ENCODE measurements around the gene CEP85. TPM values are rescaled to one million over a fixed set of nuclear protein-coding genes. Genes with fewer than 3 reads are reported as not detected.

CEP85 gene
- total RNA-seq, 2 experiments from 2014 or later: 35.5 to 37.7 TPM

DNA sequence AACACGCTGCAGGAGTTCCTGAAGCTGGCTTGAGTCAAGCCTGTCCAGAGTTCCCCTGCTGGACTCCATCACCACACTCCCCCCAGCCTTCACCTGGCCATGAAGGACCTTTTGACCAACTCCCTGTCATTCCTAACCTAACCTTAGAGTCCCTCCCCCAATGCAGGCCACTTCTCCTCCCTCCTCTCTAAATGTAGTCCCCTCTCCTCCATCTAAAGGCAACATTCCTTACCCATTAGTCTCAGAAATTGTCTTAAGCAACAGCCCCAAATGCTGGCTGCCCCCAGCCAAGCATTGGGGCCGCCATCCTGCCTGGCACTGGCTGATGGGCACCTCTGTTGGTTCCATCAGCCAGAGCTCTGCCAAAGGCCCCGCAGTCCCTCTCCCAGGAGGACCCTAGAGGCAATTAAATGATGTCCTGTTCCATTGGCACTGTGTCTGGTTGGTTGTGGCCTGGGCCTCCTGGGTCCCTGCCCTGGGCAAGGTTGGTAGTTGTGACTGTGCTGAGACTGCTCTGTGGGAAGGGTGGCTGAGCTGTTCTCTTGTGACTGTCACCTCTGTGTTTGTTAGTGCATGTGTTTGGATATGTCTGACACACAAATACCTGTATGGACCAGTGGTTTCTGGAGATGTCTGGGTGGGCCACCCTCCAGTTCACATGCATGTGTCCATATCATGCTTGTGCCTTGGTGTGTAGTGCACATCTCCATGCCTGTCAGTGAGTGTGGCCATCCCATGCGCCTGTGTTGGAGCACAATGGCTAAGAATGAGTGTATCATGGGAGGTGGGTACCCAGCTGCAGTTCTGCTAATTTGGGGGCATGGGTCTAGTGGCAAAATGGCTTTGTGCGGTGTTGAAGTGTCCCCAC is 47.3 kb downstream of the CEP85 start:
- Mint-ChIP-seq H3K36me3 (ENCODE audit: low read depth) (peaks cover 86% of the 10 kb centered on the region), H3K27ac (peak overlapping the region; percentile 98), H3K9me3 (no peaks in the 10 kb centered on the region), H3K4me3 (peak overlapping the region; percentile 81), H3K27me3 (no peaks in the 10 kb centered on the region), H3K4me1 (peaks cover 88% of the 10 kb centered on the region)
- DNase-seq: peak; percentile 26
- ChIA-PET POLR2A (interaction anchor here (0.7 to 19.9 kb wide), 8 partner anchors 6 to 110 kb away, joined by 3 to 1302 read pairs (median 10); partner anchors contain the start of genes CD52, CEP85 and UBXN11), CTCF (interaction anchor here (0.6 to 17.9 kb wide), 6 partner anchors 33 to 136 kb away, joined by 3 to 883 read pairs (median 4); partner anchors contain the start of genes CD52 and UBXN11)

DNA sequence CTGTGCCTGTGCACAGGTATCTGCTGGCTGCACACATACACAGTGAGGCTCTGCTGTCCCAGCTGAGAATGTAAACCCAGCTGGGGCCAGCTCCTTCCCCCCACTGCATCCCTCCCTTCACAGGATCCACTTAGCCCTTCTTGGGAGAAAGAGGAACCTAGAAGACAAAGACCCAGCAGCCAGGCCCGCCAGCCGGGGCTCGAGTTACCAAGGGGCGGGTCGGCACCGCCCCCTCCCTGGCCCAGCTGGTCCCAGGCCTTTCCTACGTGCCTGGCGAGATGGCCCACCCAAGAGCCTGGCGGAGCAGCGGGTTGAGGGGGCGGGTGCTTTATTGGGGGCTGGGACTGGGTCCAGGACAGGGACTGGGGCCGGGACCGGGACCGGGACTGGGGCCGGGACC is 48.0 kb downstream of the CEP85 start:
- no peaks in the 10 kb centered on the region for H3K27me3 Mint-ChIP-seq
- H3K27ac Mint-ChIP-seq: peak overlapping the region; percentile 98
- CTCF ChIA-PET: interaction anchor here (0.8 to 17.9 kb wide), 3 partner anchors 33 to 109 kb away, joined by 3 to 883 read pairs (median 4); partner anchors contain the start of genes CD52 and UBXN11
- peak overlapping the region; percentile 81 for H3K4me3 Mint-ChIP-seq
- no peaks in the 10 kb centered on the region for H3K9me3 Mint-ChIP-seq
- peaks cover 80% of the 10 kb centered on the region for H3K36me3 Mint-ChIP-seq (ENCODE audit: low read depth)
- no peak for DNase-seq
- POLR2A ChIA-PET: interaction anchor here (0.7 to 19.9 kb wide), 4 partner anchors 5 to 81 kb away, joined by 3 to 1302 read pairs (median 74); partner anchors contain the start of genes CD52 and UBXN11
- H3K4me1 Mint-ChIP-seq: peaks cover 88% of the 10 kb centered on the region

DNA sequence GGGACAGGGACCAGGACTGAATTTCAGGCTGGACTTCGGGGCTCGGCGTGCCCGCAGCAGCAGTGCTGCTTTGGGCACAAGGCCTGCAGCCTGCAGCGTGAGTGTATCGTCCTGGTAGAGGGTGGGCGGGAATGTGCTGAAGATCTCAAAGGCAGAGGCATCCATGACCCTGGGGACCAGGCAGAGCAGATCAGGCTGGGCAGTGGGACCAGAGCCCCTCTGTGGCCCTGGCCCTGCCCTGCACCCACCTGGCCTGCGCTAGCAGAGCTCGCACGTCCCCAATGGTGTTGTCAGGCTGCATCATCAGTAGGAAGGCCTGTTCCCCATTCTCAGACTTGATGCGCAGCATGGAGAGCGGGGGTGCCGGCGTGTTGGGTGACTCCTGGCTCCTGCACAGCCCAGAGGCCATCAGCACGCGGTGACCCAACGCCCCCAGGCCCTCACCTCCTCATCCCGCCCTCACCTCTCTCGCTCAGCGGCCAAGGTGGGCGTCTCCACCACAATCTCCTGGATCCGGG is 48.5 kb downstream of the CEP85 start:
- ChIA-PET POLR2A (interaction anchor here (19.9 kb wide), 1 partner anchor 28 kb away, joined by 1302 read pairs; the partner anchor contains the start of genes CD52 and UBXN11), CTCF (interaction anchor here (17.9 kb wide), 1 partner anchor 32 kb away, joined by 883 read pairs; the partner anchor contains the start of genes CD52 and UBXN11)
- H3K27me3 Mint-ChIP-seq: no peaks in the 10 kb centered on the region
- peaks cover 77% of the 10 kb centered on the region for H3K36me3 Mint-ChIP-seq (ENCODE audit: low read depth)
- DNase-seq: no peak
- peak overlapping the region; percentile 98 for H3K27ac Mint-ChIP-seq
- H3K4me3 Mint-ChIP-seq: peak overlapping the region; percentile 82
- no peaks in the 10 kb centered on the region for H3K9me3 Mint-ChIP-seq
- peaks cover 88% of the 10 kb centered on the region for H3K4me1 Mint-ChIP-seq

DNA sequence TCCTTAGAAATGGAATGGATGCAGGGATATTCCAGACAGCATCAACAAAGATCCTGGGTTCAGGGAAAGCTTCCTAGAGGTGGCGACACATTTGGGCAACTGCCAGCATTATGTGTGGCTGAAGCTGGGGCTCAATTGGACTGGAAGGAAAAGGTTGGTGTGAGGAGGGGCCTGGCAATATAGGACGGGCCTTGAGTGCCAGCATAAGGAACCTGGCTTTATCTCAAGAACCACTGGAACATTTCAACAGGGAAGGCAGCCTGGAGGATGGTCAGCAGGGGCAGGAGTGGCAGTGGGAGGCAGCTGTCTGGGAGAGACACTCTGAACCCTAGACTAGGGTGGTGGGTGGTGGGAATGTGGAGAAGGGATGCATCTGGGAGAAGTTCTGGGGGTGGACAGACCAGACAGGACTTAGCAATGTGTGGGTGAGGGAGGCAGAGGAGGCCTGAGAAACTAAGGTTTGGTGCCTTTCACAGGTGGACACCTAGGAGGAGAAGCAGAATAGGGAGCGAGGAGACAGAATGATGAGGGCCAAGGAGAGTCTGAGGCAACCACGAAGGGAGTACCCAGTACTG is 49.4 kb downstream of the CEP85 start:
- H3K4me3 Mint-ChIP-seq: peak overlapping the region; percentile 82
- peaks cover 88% of the 10 kb centered on the region for H3K4me1 Mint-ChIP-seq
- H3K27ac Mint-ChIP-seq: peak overlapping the region; percentile 98
- POLR2A ChIA-PET: interaction anchor here (1.2 to 19.9 kb wide), 7 partner anchors 27 to 188 kb away, joined by 4 to 1302 read pairs (median 9); partner anchors contain the start of genes CD52, CEP85, HMGN2 and UBXN11
- peaks cover 68% of the 10 kb centered on the region for H3K36me3 Mint-ChIP-seq (ENCODE audit: low read depth)
- DNase-seq: no peak
- H3K9me3 Mint-ChIP-seq: no peaks in the 10 kb centered on the region
- no peaks in the 10 kb centered on the region for H3K27me3 Mint-ChIP-seq
- CTCF ChIA-PET: interaction anchor here (3.1 to 17.9 kb wide), 4 partner anchors 31 to 133 kb away, joined by 19 to 883 read pairs (median 48); partner anchors contain the start of genes CD52, CEP85 and UBXN11

DNA sequence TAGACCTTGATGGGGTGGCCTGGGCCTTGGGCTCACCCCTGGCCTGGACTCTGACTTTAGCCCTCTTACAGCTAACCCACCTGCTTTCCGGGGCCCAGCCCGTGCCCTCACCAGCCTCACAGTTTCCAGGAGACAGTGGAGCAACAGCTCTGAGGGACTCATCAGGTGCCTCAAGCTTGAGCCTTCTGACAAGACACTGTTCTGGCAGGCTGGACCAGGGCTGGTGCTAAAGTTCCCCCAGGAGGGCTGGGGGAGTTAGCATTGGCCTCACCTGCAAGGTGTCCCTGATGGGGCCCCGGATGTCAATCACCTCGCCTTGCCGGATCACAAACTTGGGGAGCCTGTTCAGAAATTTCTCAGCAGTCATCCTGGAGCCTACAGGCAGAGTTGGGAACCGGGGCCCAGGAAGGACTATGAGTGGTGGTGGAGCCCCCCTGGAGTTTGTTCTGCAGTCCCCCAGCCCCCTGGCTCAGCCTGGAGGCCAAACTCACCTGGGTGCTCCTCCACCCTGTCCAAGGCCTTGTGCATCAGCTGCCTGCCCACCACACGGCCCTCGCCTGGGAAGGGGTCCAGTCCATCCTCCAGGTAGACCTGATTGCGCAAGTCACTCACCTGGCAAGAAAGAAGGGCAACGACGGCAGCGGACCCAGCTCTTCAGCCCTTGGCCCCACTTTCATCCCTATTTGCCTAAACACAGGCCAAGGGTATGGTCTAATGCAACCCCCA is 50.0 kb downstream of the CEP85 start:
- CTCF ChIA-PET: interaction anchor here (0.6 to 17.9 kb wide), 31 partner anchors 8 to 258 kb away, joined by 3 to 883 read pairs (median 6); partner anchors contain the start of genes CD52, CEP85, DHDDS and UBXN11
- Mint-ChIP-seq H3K27ac (peak overlapping the region; percentile 98), H3K36me3 (ENCODE audit: low read depth) (peaks cover 61% of the 10 kb centered on the region), H3K4me3 (peak overlapping the region; percentile 82), H3K4me1 (peaks cover 88% of the 10 kb centered on the region), H3K27me3 (no peaks in the 10 kb centered on the region), H3K9me3 (no peaks in the 10 kb centered on the region)
- peak; percentile 29 for DNase-seq
- POLR2A ChIA-PET: interaction anchor here (1.1 to 19.9 kb wide), 16 partner anchors 6 to 188 kb away, joined by 3 to 1302 read pairs (median 9); partner anchors contain the start of genes CD52, CEP85, HMGN2 and SH3BGRL3

DNA sequence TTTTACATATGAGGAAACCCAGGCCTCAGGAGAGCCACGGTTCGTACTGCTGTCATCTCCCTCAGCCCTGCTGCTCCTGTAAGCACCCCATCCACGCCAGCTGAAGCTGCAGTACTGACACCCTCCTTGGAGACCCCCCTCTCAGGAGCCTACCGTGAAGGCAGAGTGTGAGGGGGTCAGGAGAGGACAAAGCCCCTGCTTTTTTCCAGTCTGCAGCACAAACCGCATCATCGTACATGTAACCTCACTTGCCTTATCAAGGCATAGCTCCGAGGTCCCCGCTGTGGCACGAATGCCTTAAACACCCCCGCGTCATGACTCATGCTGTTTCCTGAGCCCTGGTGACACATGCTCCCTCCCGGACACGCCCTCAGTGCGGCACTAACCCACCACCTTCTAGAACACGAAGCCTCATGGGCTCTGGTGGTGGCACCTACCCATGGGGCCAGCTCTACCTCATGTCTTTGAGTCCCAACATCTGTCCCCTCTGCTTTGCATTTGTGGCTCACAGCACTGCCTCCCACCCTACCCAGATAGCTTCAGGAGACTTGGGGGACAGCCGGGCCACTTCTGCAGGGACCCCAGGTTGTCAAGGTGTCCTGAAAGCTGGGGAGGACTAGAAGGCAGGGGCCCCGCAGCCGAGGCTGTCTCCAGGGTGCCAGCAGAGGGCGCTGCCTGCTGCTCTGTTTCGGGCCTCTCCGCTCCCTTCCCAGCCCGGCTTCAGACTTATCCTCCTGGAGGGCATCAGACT is 50.8 kb downstream of the CEP85 start:
- H3K36me3 Mint-ChIP-seq (ENCODE audit: low read depth): peaks cover 54% of the 10 kb centered on the region
- DNase-seq: peak; percentile 97
- ChIA-PET POLR2A (interaction anchor here (0.8 to 19.9 kb wide), 23 partner anchors 7 to 187 kb away, joined by 3 to 1302 read pairs (median 6); partner anchors contain the start of genes CD52, CEP85, DHDDS and HMGN2), CTCF (interaction anchor here (0.6 to 17.9 kb wide), 35 partner anchors 9 to 257 kb away, joined by 3 to 883 read pairs (median 6); partner anchors contain the start of genes CD52, CEP85, DHDDS and UBXN11)
- H3K27me3 Mint-ChIP-seq: no peaks in the 10 kb centered on the region
- no peaks in the 10 kb centered on the region for H3K9me3 Mint-ChIP-seq
- H3K4me1 Mint-ChIP-seq: peaks cover 91% of the 10 kb centered on the region
- H3K27ac Mint-ChIP-seq: peak overlapping the region; percentile 98
- H3K4me3 Mint-ChIP-seq: peak overlapping the region; percentile 82

DNA sequence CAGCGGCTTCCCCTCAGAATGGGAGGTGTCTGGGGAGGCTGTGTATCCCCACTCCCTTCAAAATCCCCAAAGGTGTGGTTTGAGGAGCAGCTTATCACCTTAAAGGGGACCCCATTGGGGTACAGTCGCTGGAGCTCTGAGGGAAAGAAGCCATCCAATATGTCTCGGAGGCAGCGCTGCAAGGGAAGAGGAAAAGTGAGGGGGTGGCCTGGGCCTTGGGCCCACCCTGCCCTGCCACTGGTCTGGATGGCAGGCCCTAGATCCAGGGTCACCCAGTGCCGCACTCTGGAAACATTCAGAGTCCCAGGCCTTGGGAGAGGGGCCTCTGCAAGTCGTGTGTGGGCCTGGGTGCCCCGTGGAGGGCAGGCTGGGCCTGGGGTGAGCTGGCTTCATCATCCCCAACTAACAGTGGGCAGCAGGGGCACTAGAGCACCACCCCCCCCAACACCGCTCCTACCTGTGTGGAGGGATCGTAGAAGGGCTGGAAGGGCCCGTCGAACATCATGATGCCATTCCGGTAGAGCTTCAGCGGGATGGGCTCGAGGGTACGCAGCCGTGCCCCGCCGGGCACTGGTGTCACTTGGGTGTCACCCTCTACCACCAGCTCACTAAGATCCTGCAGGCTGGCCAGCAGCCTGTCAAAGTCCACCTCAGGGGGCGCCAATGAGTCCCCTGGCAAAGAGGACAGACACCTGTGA is 51.5 kb downstream of the CEP85 start:
- no peaks in the 10 kb centered on the region for H3K9me3 Mint-ChIP-seq
- POLR2A ChIA-PET: interaction anchor here (0.6 to 19.9 kb wide), 23 partner anchors 8 to 253 kb away, joined by 3 to 1302 read pairs (median 5); partner anchors contain the start of genes CD52, DHDDS, HMGN2 and PDIK1L
- CTCF ChIA-PET: interaction anchor here (0.6 to 17.9 kb wide), 27 partner anchors 10 to 257 kb away, joined by 3 to 883 read pairs (median 8); partner anchors contain the start of genes CD52, CEP85, UBXN11 and ZNF593
- peak; percentile 58 for DNase-seq
- no peak overlapping the region for H3K4me3 Mint-ChIP-seq
- peaks cover 49% of the 10 kb centered on the region for H3K36me3 Mint-ChIP-seq (ENCODE audit: low read depth)
- H3K27me3 Mint-ChIP-seq: no peaks in the 10 kb centered on the region
- peak overlapping the region; percentile 98 for H3K27ac Mint-ChIP-seq
- peaks cover 96% of the 10 kb centered on the region for H3K4me1 Mint-ChIP-seq

DNA sequence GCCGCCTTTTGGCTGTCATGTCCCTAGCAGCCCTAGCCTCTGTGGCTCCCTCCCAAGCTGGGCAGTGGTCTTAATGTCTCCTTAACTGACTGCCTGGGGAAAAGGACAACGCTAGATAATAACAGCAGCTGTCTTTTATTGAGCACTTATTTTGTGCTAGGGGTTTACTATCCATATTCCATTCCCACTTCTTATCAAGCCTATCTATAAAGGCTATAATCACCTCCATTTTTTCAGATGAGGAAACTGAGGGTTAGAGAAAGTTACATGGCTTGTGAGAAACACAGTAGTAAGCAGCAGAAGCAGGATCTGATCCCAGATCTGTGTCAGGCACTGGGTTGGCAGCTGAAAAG is 52.0 kb downstream of the CEP85 start:
- no peak overlapping the region for H3K4me3 Mint-ChIP-seq
- H3K4me1 Mint-ChIP-seq: peaks cover 99% of the 10 kb centered on the region
- no peak for DNase-seq
- ChIA-PET POLR2A (interaction anchor here (0.6 to 19.9 kb wide), 12 partner anchors 8 to 186 kb away, joined by 3 to 1302 read pairs (median 9); partner anchors contain the start of genes CD52, DHDDS, HMGN2 and SH3BGRL3), CTCF (interaction anchor here (1.0 to 17.9 kb wide), 15 partner anchors 10 to 163 kb away, joined by 3 to 883 read pairs (median 19); partner anchors contain the start of genes CD52, CEP85, UBXN11 and ZNF593)
- H3K9me3 Mint-ChIP-seq: no peaks in the 10 kb centered on the region
- H3K36me3 Mint-ChIP-seq (ENCODE audit: low read depth): peaks cover 45% of the 10 kb centered on the region
- peak overlapping the region; percentile 98 for H3K27ac Mint-ChIP-seq
- H3K27me3 Mint-ChIP-seq: no peaks in the 10 kb centered on the region

DNA sequence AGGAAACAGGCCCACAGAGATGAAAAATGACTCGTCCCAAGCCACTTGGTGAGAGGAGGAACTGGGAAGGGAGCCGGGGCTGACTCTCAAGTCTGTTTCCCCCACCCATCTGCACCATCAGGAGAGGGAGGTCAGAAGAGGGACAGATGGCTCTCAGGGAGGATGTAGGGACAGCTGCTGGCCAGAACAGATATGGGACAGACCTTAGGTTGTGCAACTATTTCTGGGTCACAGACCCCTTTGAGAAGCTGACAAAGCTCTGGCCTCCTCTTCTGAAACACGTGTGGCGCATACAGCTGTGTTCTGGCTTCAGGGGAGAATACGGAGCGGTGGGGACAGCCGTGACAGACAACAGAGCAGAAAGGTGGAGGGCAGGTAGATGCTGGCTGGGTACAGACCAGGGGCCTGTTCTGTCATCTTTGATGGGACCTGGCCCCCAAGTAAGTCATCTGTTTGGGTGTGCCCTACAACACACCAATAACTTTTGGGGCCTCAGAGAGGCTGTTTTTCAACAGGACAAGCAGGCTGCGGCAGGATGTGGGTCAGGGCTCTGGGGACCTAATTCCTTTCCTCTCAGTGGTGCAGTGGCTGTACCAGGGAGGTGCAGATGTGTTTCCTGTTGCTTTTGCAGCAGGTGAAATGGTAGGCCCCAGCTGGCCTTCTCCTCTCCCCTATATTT is 53.2 kb downstream of the CEP85 start:
- POLR2A ChIA-PET: interaction anchor here (0.7 to 19.9 kb wide), 19 partner anchors 9 to 184 kb away, joined by 3 to 1302 read pairs (median 9); partner anchors contain the start of genes CD52, DHDDS, HMGN2 and SH3BGRL3
- H3K27me3 Mint-ChIP-seq: no peaks in the 10 kb centered on the region
- peak overlapping the region; percentile 54 for H3K4me3 Mint-ChIP-seq
- peak; percentile 91 for DNase-seq
- peaks cover 33% of the 10 kb centered on the region for H3K36me3 Mint-ChIP-seq (ENCODE audit: low read depth)
- CTCF ChIA-PET: interaction anchor here (0.6 to 17.9 kb wide), 14 partner anchors 8 to 129 kb away, joined by 3 to 883 read pairs (median 14); partner anchors contain the start of genes CD52, CEP85, SH3BGRL3 and UBXN11
- H3K4me1 Mint-ChIP-seq: peaks cover 96% of the 10 kb centered on the region
- H3K9me3 Mint-ChIP-seq: no peaks in the 10 kb centered on the region
- H3K27ac Mint-ChIP-seq: peak overlapping the region; percentile 98

DNA sequence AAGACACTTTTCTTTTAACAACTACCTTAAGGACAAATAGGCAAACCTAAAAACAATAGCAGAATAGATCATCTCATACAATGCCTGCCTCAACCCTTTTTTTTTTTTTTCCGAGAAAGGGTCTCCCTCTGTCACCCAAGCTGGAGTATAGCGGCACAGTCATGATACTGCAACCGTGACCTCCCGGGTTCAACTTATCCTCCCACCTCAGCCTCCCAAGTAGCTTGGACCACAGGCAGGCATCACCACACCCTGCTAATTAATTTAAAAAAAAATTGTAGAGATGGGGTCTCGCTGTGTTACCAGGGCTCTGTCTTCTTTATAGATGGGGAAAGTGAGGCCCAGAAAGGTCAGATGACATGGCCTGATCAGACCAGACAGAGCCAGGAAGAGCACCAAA is 53.8 kb downstream of the CEP85 start:
- H3K27ac Mint-ChIP-seq: peak overlapping the region; percentile 98
- peaks cover 90% of the 10 kb centered on the region for H3K4me1 Mint-ChIP-seq
- peak; percentile 25 for DNase-seq
- no peaks in the 10 kb centered on the region for H3K27me3 Mint-ChIP-seq
- ChIA-PET CTCF (interaction anchor here (1.0 to 17.9 kb wide), 15 partner anchors 8 to 184 kb away, joined by 3 to 883 read pairs (median 12); partner anchors contain the start of genes CD52, CEP85, HMGN2 and SH3BGRL3), POLR2A (interaction anchor here (0.8 to 19.9 kb wide), 18 partner anchors 10 to 546 kb away, joined by 3 to 1302 read pairs (median 10); partner anchors contain the start of genes CD52, DHDDS, HMGN2 and SH3BGRL3)
- H3K36me3 Mint-ChIP-seq (ENCODE audit: low read depth): peaks cover 27% of the 10 kb centered on the region
- H3K4me3 Mint-ChIP-seq: peak overlapping the region; percentile 54
- no peaks in the 10 kb centered on the region for H3K9me3 Mint-ChIP-seq
